HUES48 (cell line): ENCODE data around the gene DENND11.

Experiments used
- H3K27ac ChIP-seq: one replicate; pipeline ENCODE4 v1.7.0; 2013; ENCODE audit warnings: low read depth, low read length, inconsistent platforms
- H3K27me3 ChIP-seq: 2 replicates; pipeline ENCODE4 v1.6.1; 2013; ENCODE audit warnings: mild to moderate bottlenecking, low read length; ENCODE audit not compliant: control insufficient read depth, insufficient read depth
- H3K36me3 ChIP-seq: 2 replicates; pipeline ENCODE4 v1.6.1; 2013; ENCODE audit warnings: low read length; ENCODE audit not compliant: control insufficient read depth, insufficient read depth
- H3K4me1 ChIP-seq: 2 replicates; pipeline ENCODE4 v1.6.1; 2013; ENCODE audit warnings: mild to moderate bottlenecking, low read length; ENCODE audit not compliant: control insufficient read depth, insufficient read depth
- H3K4me3 ChIP-seq: 2 replicates; pipeline ENCODE4 v1.5.1; 2013; ENCODE audit warnings: mild to moderate bottlenecking, low read depth, low read length
- H3K9ac ChIP-seq: 2 replicates; pipeline ENCODE4 v1.6.1; 2013; ENCODE audit warnings: mild to moderate bottlenecking, low read depth, low read length, moderate library complexity
- H3K9me3 ChIP-seq: 2 replicates; pipeline ENCODE4 v1.6.1; 2013; ENCODE audit warnings: low read length; ENCODE audit not compliant: control insufficient read depth, insufficient read depth

DENND11 gene

GRCh38 chr7:141663081-141663849 is 38.7 kb downstream of the DENND11 start:
- Histone ChIP-seq H3K36me3 (peaks cover 67% of the 10 kb centered on the region), H3K4me1 (no peaks in the 10 kb centered on the region), H3K9me3 (no peaks in the 10 kb centered on the region), H3K27ac (no peak overlapping the region), H3K27me3 (no peaks in the 10 kb centered on the region), H3K9ac (no peak overlapping the region), H3K4me3 (no peak overlapping the region)

- no peak overlapping the region for H3K27ac ChIP-seq
- H3K9ac ChIP-seq = no peak overlapping the region
- H3K9me3 ChIP-seq = no peaks in the 10 kb centered on the region
- peaks cover 68% of the 10 kb centered on the region for H3K36me3 ChIP-seq
- H3K4me3 ChIP-seq = no peak overlapping the region
- no peaks in the 10 kb centered on the region for H3K27me3 ChIP-seq
- no peaks in the 10 kb centered on the region for H3K4me1 ChIP-seq
Observed at GRCh38 chr7:141660259-141660658, 41.7 kb downstream of the DENND11 start.

- H3K4me1 ChIP-seq = peaks cover 4% of the 10 kb centered on the region
- H3K9ac ChIP-seq = no peak overlapping the region
- H3K27ac ChIP-seq = no peak overlapping the region
- H3K4me3 ChIP-seq = no peak overlapping the region
- H3K27me3 ChIP-seq = no peaks in the 10 kb centered on the region
- peaks cover 60% of the 10 kb centered on the region for H3K36me3 ChIP-seq
- no peaks in the 10 kb centered on the region for H3K9me3 ChIP-seq
Observed at GRCh38 chr7:141659501-141659900, 42.5 kb downstream of the DENND11 start.

- peaks cover 49% of the 10 kb centered on the region for H3K36me3 ChIP-seq
- H3K4me1 ChIP-seq = peaks cover 15% of the 10 kb centered on the region
- H3K27ac ChIP-seq = no peak overlapping the region
Observed at GRCh38 chr7:141654551-141654950, 47.4 kb downstream of the DENND11 start.

GRCh38 chr7:141652691-141653090 is 49.3 kb downstream of the DENND11 start:
- H3K27me3 ChIP-seq = no peaks in the 10 kb centered on the region
- no peak overlapping the region for H3K4me3 ChIP-seq
- no peak overlapping the region for H3K27ac ChIP-seq
- H3K9ac ChIP-seq = no peak overlapping the region
- no peaks in the 10 kb centered on the region for H3K9me3 ChIP-seq
- peaks cover 38% of the 10 kb centered on the region; the same call in 1 of the 2 replicates for H3K36me3 ChIP-seq
- peaks cover 15% of the 10 kb centered on the region for H3K4me1 ChIP-seq

More at GRCh38 chr7:141654551-141654950, 47.4 kb downstream of the DENND11 start:
- Histone ChIP-seq H3K27me3 (no peaks in the 10 kb centered on the region), H3K9ac (no peak overlapping the region), H3K9me3 (no peaks in the 10 kb centered on the region), H3K4me3 (no peak overlapping the region)
